Activated CD4-positive, alpha-beta T cell treated with anti-CD3 and anti-CD28 coated beads for 24 hours (primary cell): ENCODE results near the gene ZNF445.
"Not testable (repeated sequence)": the region's sequence is repeated elsewhere in the genome, so short reads cannot be mapped to it uniquely, and the experiment has no call there.

Experiments
- DNase-seq, 2 donors: peaks; one replicate each; pipeline ENCODE4 v3.0.0-alpha.2; 2020; ENCODE audit warnings: low read depth in 2 of 2

Gene ZNF445

GRCh38 chr3:44398853-44399252 lies 78.6 kb downstream of the ZNF445 start:
- no peak for DNase-seq

- DNase-seq = not testable (repeated sequence)
Measured at GRCh38 chr3:44398271-44398670, 79.2 kb downstream of the ZNF445 start.

DNA sequence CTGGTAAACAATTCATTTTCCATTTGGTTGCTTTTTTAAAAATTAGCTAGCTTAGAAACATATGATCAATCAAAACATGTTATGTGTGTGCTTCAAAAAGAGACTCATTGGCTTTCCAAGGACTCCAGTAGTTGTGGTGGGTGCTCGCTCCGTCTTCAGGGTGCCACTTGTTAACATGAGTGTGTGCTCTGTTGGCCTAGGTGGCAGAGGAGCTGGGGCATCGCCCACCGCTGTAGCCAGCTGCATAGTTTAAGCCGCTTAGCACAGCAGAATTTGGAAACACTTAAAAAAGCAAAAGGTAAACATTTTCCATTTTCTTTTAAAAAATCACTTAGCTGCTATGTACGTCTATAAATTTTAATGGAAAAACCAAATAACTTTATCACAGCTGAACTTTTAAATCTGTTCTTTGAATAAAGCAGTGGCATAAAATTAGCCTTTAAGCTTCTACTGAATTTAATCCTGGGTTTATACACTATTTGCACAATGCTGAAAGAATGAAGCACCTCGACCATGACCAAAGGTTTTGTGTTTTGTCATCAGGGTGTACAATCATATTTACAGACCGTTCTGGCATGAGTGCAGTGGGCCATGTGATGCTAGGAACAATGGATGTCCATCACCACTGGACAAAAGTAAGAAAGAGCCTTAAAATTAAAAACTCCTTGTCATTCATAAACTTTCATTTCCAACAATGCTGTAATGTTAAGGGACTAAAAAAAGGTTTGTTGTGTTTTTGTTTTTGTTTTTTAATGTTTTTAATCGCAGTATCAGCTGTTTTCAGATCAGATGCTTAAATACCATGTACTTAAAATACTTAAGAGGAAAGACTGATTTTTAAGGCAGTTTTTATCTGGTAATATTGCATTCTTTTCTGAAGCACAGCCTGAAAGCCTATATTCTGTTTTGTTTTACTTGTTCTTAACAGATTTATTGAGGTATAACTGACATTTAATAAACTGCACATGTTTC lies 81.0 kb downstream of the ZNF445 start:
- DNase-seq = no peak

- DNase-seq = no peak
Measured at GRCh38 chr3:44395714-44396113, 81.8 kb downstream of the ZNF445 start.

DNA sequence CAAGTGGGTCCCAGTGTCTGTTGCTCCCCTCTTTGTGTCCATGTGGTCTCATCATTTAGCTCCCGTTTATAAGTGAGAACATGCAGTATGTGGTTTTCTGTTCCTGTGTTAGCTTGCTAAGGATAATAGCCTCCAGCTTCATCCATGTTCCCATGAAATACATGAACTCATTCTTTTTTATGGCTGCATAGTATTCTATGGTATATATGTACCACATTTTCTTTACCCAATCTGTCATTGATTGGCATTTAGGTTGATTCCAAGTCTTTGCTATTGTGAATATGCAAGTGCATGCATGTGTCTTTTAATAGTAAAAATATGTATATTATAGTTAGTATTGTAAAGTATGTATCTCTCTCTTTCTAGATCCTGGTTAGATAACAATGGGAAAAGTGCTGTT lies 85.0 kb downstream of the ZNF445 start:
- DNase-seq = no peak

- DNase-seq = no peak
Measured at GRCh38 chr3:44387404-44387803, 90.1 kb downstream of the ZNF445 start.
